ENCODE results near the gene KRTAP6-1.

Gene KRTAP6-1

DNA sequence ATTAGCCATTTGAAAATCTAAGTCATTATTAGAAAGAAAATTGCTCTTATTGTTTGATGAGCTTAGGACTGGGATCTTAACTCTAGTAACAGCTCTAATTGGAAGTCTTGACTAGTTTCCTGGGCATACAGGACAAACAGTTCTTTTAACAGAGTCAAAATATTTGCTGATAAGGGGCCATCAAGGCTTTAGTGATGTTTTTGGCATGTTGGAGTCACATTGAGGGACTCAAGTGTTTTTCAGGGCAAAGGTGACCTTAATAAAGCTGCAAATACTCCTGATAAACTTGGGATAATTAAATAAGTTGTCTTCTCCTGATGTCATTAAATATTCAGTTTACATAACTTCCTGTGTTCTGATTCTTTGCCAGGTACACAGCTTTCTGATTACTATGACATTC is 46.1 kb downstream of the KRTAP6-1 start:
- no peak for DNase-seq

- no peak for DNase-seq
These were observed 50.1 kb downstream of the KRTAP6-1 start for GRCh38 chr21:30563630-30564029.

All from Kasumi-1 (cell line).